ENCODE results near the gene DOCK6. TPM values are rescaled to one million over a fixed set of nuclear protein-coding genes. Genes with fewer than 3 reads are reported as not detected.
A peak's percentile ranks its signal among the peaks of the same experiment; 100 is the strongest.

The DOCK6 gene
- total and polyA plus RNA-seq, 10 of the 15 experiments (the other 5 are each of a cell fraction or from before 2014, with no cell fraction given): 0.76 to 24.8 (median 4.7) TPM

GRCh38 chr19:11197291-11198174 lies 64.8 kb downstream of the DOCK6 start, which contains the start of gene KANK2:
TSS of gene KANK2 (minus strand) at chr19:11197545. CDS start at chr19:11194511, 3,034 bp downstream.
- H3K4me3 ChIP-seq: peak within 1 kb of the TSS; percentile 97
- peak; percentile 13 for DNase-seq (ENCODE audit: low read depth, low spot score)
- H3K27ac ChIP-seq (ENCODE audit: control insufficient read depth, insufficient read depth): peak within 1 kb of the TSS; percentile 42
- peaks cover 3% of the 10 kb centered on the region for H3K79me2 ChIP-seq (ENCODE audit: control insufficient read depth, insufficient read depth, low read length)
- ChIA-PET CTCF (no interaction called here), SMC1A (ENCODE audit: uncharacterized antibody, unreplicated experiment) (interaction anchor here (1.7 kb wide), 1 partner anchor 42 kb away, joined by 7 read pairs; the partner anchor contains the start of gene SPC24), POLR2A (interaction anchor here (0.5 to 0.9 kb wide), 4 partner anchors 9 to 248 kb away, joined by 3 to 5 read pairs (median 4); no protein-coding TSS in a partner anchor), RAD21 (ENCODE audit: unreplicated experiment) (interaction anchor here (0.7 to 1.5 kb wide), 4 partner anchors 8 to 162 kb away, joined by 3 to 6 read pairs (median 4); no protein-coding TSS in a partner anchor)
- H3K4me1 ChIP-seq (ENCODE audit: control insufficient read depth, insufficient read depth, low read length): peaks cover 11% of the 10 kb centered on the region
- no peaks in the 10 kb centered on the region; the same call in 2 of the 3 replicates for H3K9me3 ChIP-seq (replicated peaks; ENCODE audit: control insufficient read depth, insufficient read depth, low read length)
- no peak for FAIRE-seq
- peak within 1 kb of the TSS; percentile 77 for H3K4me2 ChIP-seq (ENCODE audit: control insufficient read depth, insufficient read depth)
- in situ Hi-C loops (cut with MboI): no loop called here
- 4% methylated on average over 37 of the region's 78 CpGs for WGBS (ENCODE audit: insufficient coverage, insufficient replicate concordance, low lambda C conversion rate, missing lambda C conversion rate)
- intact Hi-C loops (cut with micrococcal nuclease; ENCODE audit: unreplicated experiment): loop anchor here (2.0 kb wide), 1 partner anchor 43 kb away; the partner anchor contains the start of gene SPC24
- no peaks in the 10 kb centered on the region; a peak in 1 of 4 replicates for H3K36me3 ChIP-seq (ENCODE audit: control insufficient read depth in 2 of 2, insufficient read depth in 2 of 2, low read length in 1 of 2)
- H3K27me3 ChIP-seq (replicated peaks in 1 of 2; ENCODE audit: control insufficient read depth in 2 of 2, insufficient read depth in 2 of 2, low read length in 1 of 2): no peaks in the 10 kb centered on the region
- no TSS peak for BruUV-seq (replicated peaks)
- no peaks in the 10 kb centered on the region for H4K20me1 ChIP-seq (ENCODE audit: control insufficient read depth, insufficient read depth)
- ATAC-seq: peak; percentile 93
- H2AFZ ChIP-seq (ENCODE audit: control insufficient read depth, low read depth, low read length): peak within 1 kb of the TSS; percentile 84
- peak within 1 kb of the TSS; percentile 49; the same call in 1 of the 2 replicates for H3K9ac ChIP-seq (ENCODE audit: control insufficient read depth, insufficient read depth, low read length)
- TF ChIP-seq ZBED1 (IDR thresholded peaks at IDR 0.05; ENCODE audit: borderline replicate concordance) (no peak), PKNOX1 (IDR thresholded peaks at IDR 0.05) (no peak), SMARCA5 (IDR thresholded peaks at IDR 0.05) (peak; percentile 63; the same call in 1 of the 2 replicates), STAT3 (IDR thresholded peaks at IDR 0.05; ENCODE audit: low read depth, low read length) (no peak), BRCA1 (IDR thresholded peaks at IDR 0.05; ENCODE audit: low read depth, low read length) (no peak), CREM (IDR thresholded peaks at IDR 0.05; ENCODE audit: low read depth) (no peak), MTA2 (IDR thresholded peaks at IDR 0.05; ENCODE audit: low read depth) (no peak), LARP7 (IDR thresholded peaks at IDR 0.05) (no peak), SMAD1 (IDR thresholded peaks at IDR 0.05; ENCODE audit: low read depth, partially characterized antibody) (no peak), BCL11A (IDR thresholded peaks at IDR 0.05; ENCODE audit: low read depth, low read length) (no peak), RELA (IDR thresholded peaks at IDR 0.05; ENCODE audit: borderline replicate concordance, partially characterized antibody) (no peak), NKRF (conservative IDR thresholded peaks at IDR 0.05) (0 out of 2 replicates have a peak, but pooled peaks have one; percentile 36), RBBP5 (conservative IDR thresholded peaks at IDR 0.05) (no peak)
- TF ChIP-seq, protein P1, sequence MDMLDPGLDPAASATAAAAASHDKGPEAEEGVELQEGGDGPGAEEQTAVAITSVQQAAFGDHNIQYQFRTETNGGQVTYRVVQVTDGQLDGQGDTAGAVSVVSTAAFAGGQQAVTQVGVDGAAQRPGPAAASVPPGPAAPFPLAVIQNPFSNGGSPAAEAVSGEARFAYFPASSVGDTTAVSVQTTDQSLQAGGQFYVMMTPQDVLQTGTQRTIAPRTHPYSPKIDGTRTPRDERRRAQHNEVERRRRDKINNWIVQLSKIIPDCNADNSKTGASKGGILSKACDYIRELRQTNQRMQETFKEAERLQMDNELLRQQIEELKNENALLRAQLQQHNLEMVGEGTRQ (IDR thresholded peaks at IDR 0.05; ENCODE audit: borderline replicate concordance, low read depth, low read length): no peak
- TF ChIP-seq, protein P2, sequence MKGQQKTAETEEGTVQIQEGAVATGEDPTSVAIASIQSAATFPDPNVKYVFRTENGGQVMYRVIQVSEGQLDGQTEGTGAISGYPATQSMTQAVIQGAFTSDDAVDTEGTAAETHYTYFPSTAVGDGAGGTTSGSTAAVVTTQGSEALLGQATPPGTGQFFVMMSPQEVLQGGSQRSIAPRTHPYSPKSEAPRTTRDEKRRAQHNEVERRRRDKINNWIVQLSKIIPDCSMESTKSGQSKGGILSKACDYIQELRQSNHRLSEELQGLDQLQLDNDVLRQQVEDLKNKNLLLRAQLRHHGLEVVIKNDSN (IDR thresholded peaks at IDR 0.05; ENCODE audit: borderline replicate concordance, extremely low read length, insufficient read depth, low read depth, low read length): no peak
- TF ChIP-seq, protein P3, sequence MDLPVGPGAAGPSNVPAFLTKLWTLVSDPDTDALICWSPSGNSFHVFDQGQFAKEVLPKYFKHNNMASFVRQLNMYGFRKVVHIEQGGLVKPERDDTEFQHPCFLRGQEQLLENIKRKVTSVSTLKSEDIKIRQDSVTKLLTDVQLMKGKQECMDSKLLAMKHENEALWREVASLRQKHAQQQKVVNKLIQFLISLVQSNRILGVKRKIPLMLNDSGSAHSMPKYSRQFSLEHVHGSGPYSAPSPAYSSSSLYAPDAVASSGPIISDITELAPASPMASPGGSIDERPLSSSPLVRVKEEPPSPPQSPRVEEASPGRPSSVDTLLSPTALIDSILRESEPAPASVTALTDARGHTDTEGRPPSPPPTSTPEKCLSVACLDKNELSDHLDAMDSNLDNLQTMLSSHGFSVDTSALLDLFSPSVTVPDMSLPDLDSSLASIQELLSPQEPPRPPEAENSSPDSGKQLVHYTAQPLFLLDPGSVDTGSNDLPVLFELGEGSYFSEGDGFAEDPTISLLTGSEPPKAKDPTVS (IDR thresholded peaks at IDR 0.05; ENCODE audit: low read depth, low read length): no peak
